Esophagus muscularis mucosa (tissue), 4 donors: ENCODE results near the gene RAG2.

Experiments used
- CTCF ChIP-seq, 3 experiments: fragments of 200-600 bp in 2 of 3; fragments of 450-650 bp in 1 of 3; sonication (generic) in 2 of 3; IDR thresholded peaks; one replicate each; pipeline ENCODE4 v1.5.1; 2017 to 2019; ENCODE audit warnings: antibody characterized with exemption in 3 of 3, mild to moderate bottlenecking in 2 of 3, moderate library complexity in 1 of 3
- EP300 ChIP-seq: sonication (generic); formaldehyde crosslinking; IDR thresholded peaks from one replicate; pipeline ENCODE4 v1.6.1; 2017; ENCODE audit warnings: antibody characterized with exemption
- POLR2A ChIP-seq: fragments of 450-650 bp; IDR thresholded peaks from one replicate; pipeline ENCODE4 v1.6.1; 2017; ENCODE audit warnings: antibody characterized with exemption, moderate library complexity, mild to moderate bottlenecking, low read depth
- POLR2AphosphoS5 ChIP-seq, 2 donors: sonication (generic); formaldehyde crosslinking; IDR thresholded peaks; one replicate each; pipeline ENCODE4 v1.6.1; 2017; ENCODE audit warnings: antibody characterized with exemption in 2 of 2

- TF ChIP-seq CTCF (IDR thresholded peaks at IDR 0.05) (no peak), EP300 (no peak), POLR2AphosphoS5 (IDR thresholded peaks at IDR 0.05) (no peak), POLR2A (no peak)
These were observed 32.9 kb downstream of the RAG2 start for GRCh38 chr11:36565031-36565610.
